ENCODE results near the gene SLC25A39.
"Not testable (repeated sequence)": the region's sequence is repeated elsewhere in the genome, so short reads cannot be mapped to it uniquely, and the experiment has no call there.

SLC25A39 gene

DNA sequence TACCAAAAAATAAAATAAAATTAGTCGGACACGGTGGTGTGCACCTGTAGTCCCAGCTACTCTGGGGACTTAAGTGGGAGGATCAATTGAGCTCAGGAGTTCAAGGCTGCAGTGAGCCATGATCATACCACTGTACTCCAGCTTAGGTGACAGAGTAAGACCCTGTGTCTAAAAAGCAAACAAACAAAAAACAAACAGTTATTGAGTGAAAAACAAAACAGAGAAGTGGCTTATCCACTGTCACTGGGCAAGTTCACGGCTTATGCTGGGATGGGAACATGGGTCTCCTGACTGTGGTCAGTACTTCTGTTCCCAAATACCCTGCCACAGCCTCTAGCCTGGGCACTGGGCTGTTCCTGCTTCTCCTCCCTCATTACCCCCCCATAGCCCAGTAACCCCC is 10.9 kb upstream of the SLC25A39 start:
- DNase-seq (ENCODE audit: low spot score) = no peak

DNA sequence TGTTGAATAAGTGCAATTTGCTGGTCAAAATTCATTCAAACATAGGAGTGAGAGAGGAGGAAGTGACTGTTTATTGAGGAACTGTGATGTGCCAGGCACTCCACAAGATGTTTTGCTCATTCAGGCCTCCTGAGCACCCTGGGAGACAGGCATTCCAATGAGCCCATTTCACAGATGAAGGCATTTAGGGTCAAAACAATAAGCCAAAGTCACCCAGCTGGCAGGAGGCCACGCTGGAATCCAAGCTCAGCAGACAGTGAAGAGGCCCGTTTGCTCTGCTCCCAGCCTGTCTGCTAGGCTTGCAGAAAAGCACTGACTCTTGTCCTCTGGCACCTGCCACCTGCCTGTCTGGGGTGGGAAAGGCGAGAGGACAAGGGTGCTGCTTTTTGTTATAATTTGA is 10.1 kb upstream of the SLC25A39 start:
- DNase-seq (ENCODE audit: low spot score) = no peak

DNA sequence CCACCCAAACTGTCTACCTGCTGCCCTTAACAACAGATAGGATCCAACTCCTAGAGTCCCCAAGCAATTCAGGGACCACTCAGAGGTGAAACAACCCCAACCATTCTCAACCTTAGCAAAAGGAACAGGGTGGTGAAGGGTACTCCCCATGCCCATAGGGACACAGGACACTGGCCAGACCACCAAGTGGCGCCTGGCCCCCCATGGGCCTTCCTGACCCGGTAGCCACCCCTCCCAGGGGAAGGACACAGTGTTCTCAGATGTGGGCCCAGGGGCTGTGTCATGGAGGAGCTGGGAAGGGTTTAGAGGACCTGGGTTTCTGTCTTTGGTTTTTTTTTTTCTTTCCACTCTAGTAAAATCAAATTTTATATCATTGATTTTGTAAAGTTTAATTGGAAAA is 9.7 kb upstream of the SLC25A39 start:
- no peak for DNase-seq (ENCODE audit: low spot score)

DNA sequence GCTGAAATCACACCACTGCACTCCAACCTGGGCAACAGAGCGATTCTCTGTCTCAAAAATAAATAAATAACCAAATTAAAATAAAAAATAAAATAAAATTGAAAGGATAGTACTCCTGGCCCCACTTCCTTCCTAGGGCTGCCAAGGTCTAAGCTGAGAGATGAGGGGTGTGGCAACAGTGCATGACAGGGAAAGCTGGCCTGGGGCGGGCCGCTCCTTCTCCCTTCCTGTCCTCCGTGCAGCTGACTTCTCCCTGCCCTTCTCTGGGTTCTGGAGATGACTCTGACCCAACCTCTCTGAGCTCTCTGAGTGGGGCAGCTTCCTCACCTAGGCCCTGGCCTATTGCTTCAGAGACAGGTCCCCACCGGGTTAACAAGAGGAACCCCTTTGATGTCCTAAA is 8.7 kb upstream of the SLC25A39 start:
- no peak for DNase-seq (ENCODE audit: low spot score)

DNA sequence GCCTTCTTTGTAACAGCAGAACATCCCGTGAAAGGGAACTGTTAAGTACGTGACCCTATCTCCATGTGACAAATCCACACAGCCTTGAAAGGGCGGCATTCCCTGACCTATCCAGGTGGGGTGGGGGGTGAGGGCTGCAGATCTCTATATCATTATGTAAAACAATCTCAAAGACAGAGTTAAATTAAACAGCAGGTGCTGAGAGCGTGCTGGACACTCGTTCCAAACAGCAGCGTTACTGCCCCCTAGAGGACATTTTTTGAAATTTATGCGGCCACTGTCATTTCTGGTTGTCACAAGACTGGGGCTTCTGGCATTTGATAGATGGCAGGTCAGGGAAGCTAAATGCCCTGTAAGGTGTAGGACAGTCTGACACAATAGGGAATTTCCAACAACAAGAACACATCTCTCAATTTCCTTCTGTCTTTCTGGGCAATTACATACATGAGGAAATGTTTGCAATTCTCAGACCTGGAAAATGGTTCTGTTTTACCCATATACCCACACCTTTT is 6.7 kb upstream of the SLC25A39 start:
- DNase-seq (ENCODE audit: low spot score) = peak; percentile 72

DNA sequence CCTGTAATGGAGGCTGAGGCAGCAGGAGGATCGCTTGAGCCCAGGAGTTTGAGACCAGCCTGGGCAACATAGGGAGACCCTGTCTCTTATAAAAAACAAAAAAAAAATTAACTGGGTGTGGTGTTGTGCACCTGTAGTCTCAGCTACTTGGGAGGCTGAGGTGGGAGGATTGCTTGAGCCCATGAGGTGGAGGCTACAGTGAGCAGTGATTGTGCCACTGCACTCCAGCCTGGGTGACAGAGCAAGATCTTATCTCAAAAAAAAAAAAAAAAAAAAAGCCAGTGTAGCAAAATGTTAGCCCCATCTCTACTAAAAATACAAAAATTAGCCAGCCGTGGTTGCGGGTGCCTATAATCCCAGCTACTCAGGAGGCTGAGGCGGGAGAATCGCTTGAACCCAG is 5.6 kb upstream of the SLC25A39 start:
- DNase-seq (ENCODE audit: low spot score) = not testable (repeated sequence)

DNA sequence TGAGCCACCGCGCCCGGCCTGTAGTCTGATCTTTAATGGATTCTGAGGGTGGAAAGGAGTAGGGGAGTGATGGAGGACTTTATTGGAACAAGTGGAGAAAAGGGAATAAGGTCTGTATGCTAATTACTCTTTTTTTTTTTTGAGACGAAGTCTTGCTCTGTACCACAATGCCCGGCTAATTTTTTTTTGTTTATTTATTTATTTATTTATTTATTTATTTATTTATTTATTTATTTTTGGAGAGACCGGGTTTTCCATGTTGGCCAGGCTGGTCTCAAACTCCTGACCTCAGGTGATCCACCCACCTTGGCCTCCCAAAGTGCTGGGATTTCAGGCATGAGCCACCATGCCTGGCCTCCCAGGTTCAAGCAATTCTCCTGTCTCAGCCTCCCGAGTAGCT is 4.9 kb upstream of the SLC25A39 start:
- not testable (repeated sequence) for DNase-seq (ENCODE audit: low spot score)

DNA sequence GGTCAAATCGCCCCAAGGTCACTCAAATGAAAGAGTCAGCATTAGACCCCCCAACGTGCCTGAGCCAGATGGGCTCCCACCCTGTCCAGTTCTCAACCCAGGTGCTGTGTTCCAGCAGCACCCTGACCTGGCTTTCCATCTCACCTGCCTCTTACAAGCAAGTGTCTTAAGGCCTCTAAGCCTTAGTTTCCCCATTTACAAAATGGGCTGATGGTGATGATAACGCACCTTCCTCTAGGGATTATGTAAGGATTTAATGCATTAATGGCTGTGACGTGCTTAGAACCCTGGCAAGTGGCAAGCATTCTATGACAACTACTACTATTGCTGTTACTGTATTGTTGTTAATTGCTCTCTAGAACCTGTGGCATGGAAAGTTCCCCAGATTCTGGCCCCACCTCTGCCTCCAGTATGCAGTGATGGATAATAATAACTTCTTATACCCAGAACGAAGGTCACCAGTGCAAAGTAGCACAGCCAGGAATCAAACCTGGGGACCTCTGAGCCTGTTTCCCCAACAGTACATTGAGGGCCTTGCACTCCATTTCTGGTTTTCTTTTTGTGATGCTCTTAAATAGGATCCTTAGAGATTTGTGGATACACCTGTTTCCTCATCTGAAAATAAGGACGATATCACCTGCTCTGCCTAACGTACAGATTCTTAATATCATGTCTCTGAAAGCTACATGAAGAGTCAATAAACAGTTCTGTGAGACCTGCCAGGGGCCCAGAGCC is 3.3 kb upstream of the SLC25A39 start:
- no peak for DNase-seq (ENCODE audit: low spot score)

DNA sequence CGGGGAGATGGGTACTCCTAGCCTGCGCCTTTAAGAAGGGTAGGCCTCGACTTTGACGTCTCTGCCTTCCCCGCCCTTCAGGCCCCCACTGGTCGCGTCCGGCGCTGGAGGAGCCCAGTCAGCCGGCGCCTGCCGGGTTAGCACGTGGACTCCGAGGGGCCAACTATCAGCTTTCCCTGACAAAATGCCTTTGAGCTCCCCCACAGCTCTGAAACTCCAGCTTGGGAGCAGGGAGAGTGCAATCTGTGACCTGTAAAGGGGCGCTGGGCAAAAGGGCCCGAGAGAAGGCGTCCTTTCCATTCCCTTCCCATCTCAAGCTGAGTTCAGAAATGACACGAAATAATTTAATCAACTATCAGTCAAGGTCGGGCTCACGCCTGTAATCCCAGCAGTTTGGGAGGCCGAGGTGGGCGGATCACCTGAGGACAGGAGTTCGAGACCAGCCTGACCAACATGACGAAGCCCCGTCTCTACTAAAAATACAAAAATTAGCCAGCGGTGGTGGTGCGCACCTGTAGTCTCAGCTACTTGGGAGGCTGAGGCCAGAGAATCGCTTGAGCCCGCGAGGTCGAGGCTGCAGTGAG is 2.3 kb upstream of the SLC25A39 start:
- peak; percentile 95 for DNase-seq (ENCODE audit: low spot score)

DNA sequence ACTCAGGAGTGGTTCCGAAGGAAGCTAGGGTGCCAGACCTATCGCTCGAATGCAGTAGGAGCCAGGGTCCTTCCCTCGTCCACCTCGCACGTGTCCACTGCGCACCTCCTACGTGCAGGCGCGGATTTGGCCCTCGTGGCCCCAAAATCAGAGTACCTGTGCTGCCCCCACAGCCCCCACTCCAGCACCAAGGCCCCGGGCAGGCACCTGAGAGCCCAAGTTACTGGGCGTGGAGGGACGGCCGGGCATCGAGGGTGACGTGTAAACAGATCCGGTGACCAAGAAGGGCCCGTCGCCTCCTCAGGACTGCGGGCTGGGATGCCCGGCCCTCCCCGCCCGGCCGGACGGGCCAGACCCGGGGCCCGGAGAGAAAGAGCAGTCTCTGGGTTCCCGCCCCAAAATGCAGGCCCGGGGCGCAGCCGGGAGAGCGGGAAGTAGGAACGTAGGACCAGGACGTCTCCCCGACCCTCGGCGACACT is 492 bp downstream of the SLC25A39 start:
- DNase-seq (ENCODE audit: low spot score) = no peak

DNA sequence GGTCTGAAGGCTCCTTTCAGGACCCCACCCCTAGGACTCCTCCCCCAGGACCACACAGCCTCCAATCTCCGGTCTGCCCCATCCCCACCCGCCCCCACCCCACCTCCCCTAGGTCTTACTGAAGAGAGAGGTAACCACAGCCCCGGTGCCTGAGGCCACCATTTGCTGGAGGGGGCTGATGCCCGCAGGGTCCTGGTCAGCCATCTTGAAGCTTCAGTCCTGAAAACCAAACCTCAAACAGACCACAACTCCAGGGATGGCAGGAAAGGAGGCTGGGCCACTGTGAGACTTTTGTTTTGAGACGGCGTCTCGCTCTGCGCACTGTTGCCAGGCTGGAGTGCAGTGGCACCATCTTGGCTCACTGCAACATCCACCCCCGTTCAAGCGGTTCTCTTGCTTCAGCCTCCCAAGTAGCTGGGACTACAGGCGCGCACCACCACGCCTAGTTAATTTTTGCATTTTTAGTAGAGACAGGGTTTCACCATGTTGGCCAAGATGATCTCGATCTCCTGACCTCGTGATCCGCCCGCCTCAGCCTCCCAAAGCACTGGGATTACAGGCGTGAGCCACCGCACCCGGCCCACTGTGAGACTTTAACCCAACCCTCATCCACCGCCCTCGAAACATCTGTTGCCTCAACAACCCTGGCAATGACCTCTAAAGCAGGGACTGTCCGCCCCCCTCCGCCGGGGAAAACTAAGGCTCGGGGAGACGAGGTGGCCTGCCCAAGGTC is 1.1 kb downstream of the SLC25A39 start:
- no peak for DNase-seq (ENCODE audit: low spot score)

DNA sequence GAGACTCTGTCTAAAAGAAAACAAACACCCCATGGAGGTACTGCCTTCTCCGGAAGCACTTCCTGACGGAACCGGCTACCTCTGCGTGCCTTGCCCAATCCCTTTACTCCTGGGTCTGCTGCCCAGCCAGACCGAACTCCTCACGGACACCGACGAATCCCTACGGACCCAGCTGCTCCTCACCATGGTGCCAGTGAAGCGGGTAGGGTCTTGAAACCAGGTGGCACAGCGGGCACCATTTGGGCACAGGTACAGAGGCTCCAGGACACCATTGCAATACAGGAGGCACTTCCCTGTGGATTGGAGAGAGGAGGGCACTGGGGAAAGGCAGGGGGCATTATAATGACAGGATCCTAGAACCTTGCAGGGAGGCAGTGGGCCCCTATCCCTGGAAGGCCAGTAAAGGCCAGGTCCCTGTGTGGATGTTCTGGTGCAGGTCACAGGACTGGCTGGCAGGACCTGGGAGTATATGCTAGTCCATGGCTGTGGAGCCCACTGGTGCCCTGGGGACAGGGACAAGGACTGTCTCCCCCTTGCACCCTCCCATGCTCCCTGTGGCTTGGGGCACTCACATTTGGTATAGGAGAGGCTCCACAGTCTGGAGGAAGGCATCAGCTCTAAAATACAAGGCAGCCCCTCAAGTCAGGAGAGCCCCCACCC is 2.3 kb downstream of the SLC25A39 start:
- DNase-seq (ENCODE audit: low spot score) = no peak

DNA sequence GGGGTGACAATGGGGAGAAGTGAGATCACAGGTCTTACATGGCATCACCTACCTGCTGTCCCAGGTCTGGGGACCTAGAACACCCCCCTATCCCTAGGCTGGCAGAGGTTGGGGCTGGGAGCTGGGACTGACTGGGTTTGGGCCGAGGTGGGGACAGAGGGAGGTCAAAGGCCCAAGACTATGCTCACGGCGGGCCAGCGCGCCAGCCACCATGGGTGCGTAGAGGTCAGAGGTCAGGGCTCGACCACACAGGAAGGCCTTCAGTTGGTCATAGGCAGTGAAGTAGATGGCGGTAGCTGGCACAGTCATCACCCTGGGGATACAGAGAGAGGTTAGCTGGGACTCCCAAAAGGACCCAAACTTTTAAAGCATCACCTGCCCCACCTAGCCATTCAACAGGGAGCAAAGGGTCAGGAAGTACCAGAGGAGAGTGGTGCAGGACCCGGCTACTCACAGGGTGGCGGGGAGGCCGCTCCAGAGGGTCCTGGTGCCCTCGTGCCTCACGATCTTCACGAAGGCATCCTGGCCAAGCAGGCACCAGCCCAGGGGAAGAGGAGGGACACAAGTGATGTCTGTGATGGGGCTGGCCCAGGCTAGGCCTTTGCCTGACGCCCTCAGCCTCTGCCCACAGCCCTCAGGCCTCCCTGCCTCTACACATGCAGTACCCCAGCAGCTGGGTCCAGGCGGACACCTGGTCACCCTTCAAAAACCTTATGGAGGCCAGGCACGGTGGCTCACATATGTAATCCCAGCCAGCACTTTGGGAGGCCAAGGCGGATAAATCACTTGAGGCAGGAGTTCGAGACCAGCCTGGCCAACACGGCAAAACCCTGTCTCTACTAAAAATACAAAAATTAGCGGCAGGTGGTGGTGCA is 3.1 kb downstream of the SLC25A39 start:
- DNase-seq (ENCODE audit: low spot score) = no peak

DNA sequence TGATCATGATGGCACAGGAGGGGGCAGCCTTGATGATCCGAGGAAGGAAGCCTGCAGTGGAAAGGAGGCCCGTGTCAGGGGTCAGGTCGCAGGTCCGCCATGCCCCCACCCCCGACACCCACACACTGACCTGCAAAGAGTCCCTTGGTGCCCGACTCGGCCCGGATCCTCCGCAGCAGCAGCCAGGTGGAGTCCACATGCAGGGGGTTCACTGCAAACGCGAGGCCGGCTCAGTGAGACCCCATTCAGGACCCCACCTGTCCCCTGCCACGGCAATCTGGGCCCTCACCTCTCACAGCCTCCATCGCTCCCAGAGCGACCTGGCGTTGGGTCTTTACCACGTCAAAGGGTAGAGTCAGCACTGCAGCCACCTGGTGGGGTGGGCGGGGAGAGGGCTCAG is 4.6 kb downstream of the SLC25A39 start:
- no peak for DNase-seq (ENCODE audit: low spot score)

DNA sequence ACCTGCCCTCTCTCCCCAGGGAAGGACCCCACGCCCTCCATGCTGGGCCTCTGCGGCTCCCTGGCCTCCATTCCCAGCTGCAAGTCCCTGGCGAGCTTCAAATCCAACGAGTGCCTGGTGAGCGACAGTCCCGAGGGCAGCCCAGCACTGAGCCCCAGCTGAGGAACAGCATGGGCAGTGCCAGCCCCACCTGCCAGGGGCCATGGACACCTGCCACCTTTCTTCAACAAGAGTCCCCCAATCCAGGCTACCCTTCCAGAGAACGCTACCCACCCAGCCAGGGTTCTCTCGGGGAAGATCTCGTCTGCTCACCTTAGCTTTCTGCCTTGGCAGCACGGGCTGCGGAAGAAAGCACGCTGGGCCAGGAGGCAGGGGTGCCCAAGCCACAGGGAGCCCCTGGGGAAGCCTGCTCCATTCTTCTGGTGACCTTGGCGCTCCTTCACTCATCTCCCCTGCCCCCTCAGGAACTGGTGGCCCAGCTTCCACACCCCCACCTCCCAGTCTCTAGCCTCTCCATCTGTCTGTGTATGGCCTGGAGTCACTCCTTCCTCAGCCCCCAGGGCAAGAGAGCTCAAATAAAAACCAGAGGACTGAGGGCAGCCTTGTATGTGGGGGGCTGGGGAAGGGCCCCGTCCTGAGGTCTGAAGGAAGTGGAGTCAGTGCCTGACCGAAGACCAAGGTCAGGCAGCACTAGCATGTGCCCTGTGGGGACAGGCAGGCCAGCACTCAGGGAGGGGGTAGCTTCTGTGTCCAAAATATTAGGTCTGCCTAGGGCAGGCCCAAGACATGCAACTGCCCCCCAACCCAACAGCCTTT is 6.3 kb downstream of the SLC25A39 start:
- no peak for DNase-seq (ENCODE audit: low spot score)

DNA sequence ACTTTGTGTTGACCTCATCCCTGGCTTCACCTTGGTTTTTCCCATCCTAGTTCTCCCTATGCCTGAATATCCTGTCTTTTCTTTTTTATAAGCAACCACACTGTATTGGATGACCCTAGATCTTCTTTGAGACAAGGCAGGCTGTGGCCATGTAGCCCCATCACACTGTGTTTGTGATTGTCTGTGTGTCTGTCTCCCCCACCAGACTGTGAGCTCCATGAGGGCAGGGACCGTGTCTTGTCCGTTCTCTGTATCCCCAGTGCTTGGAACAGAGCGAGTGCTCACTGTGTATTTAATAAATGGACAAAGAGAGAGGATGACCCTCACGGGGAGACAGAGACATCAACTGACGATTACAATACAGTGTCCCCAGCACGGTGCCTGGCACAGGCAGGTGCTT is 7.1 kb downstream of the SLC25A39 start:
- no peak for DNase-seq (ENCODE audit: low spot score)

DNA sequence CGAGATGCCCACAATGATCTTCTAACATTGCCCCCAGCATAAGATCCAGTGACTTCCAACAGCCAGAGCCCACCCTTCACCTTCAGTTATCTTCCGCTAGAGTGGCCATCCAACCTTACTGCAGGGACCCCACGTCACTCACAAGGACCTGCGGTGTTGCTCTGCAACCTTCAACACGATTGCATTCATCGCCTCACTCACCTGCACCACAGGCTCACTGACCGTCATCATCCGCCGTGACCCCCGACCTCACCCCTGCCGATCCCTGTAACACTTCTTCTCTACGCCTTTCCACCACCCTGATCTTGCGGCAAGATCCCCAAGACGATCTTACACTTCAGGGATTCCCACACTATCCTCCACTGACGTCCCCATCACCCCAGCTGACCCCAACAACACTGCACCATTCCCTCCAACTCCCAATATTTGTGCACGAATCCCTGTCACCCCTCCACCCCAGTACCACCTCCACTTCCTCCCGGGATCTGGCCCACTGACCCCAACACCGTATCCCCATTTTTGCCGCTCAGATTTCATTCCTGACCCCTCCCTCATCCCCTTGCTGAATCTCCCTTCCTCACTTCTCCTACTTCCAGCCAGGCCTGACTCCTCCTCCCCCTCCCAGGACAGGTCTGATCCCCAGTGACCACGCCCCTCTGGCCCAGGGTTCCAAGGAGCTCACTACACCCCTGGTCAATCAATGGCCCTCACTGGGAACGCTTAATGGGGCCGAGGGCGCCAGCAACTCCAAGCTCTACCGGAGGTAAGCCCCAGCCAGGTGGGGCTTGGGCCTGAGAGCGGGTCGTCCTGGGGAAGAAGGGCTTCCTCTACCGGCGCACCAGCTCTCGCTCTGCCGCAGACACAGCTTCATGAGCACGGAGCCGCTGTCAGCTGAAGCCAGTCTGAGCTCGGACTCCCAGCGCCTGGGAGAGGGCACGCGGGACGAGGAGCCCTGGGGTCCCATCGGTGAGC is 8.6 kb downstream of the SLC25A39 start:
- DNase-seq (ENCODE audit: low spot score) = peak; percentile 61

DNA sequence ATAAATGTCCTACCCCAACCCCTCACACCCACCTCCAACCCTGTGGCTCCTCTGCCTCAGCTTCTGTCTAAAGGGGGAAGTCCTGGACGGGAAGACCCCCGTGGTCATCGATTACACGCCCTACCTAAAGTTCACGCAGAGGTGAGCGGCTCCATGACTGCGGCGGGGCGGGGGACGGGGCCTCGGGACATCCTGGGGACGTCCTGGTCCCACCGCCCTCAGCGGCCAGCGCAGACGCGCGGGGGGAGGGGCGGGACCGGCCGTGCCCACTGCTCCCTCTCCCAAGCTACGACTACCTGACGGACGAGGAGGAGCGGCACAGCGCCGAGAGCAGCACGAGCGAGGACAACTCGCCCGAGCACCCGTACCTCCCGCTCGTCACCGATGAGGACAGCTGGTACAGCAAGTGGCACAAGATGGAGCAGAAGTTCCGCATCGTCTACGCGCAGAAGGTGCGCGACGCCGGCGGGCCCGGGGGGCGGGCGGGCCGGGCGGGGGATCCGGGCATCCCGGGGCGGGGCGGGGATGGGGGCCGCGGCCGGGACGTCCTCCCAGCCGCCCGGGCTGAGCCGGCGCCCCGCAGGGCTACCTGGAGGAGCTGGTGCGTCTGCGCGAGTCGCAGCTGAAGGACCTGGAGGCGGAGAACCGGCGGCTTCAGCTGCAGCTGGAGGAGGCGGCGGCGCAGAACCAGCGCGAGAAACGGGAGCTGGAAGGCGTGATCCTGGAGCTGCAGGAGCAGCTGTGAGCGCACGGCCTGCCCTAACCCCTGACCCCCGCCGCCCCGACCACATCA is 9.6 kb downstream of the SLC25A39 start:
- DNase-seq (ENCODE audit: low spot score) = peak; percentile 66

DNA sequence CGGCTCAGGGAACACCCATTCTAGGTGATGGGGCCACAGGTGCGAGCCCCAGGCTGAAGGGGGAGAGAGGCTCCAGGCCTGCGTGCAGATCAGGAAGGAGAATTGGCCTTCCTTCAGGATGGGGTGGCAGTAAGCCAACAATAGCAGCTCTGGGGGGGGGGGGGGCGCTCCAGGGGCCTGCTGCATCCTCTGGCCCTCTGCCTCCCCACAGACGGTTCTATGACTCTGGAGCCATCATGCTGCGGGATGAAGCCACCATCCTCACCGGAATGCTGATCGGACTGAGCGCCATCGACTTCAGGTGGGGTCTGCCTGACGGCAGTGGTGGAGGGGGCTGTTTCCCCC is 10.1 kb downstream of the SLC25A39 start:
- DNase-seq (ENCODE audit: low spot score) = no peak
